Activated CD4-positive, alpha-beta T cell treated with anti-CD3 and anti-CD28 coated beads, Interleukin-2, amount 50 U/mL, for 1 hour (primary cell): ENCODE results near the gene GCAT.

ENCODE experiments used
- DNase-seq: peaks from one replicate; pipeline ENCODE4 v3.0.0-alpha.2; 2020

The GCAT gene

GRCh38 chr22:37807410-37808293 lies at the start of gene GCAT:
Gene GCAT, plus strand, starts transcription at chr22:37807934. Its CDS starts 34 bp downstream, at chr22:37807968.
- DNase-seq = peak; percentile 80

GRCh38 chr22:37758694-37759093 lies 49.0 kb upstream of the GCAT start:
- DNase-seq = no peak

DNA sequence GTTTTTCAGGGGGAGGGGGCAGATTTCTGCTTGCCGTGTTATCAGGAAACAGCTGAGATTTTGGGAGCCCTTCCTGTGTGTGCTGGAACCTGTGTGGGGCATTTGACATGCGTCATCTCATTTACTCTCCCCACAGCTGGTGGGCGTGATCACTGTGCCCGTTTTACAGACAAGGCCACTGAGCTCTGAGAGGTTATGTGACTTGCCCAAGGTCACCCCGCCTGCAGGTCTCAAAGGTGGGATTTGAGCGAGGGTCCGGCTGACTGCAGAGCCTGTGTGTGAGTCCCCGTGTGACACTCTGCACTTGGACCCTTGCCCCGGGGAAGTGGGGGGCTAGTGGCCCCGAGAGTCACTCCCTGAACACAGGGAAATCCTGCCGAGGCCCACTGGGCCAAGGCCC lies 48.5 kb upstream of the GCAT start:
- no peak for DNase-seq

GRCh38 chr22:37760152-37760551 lies 47.6 kb upstream of the GCAT start:
- DNase-seq = no peak

- no peak for DNase-seq
These were observed 45.3 kb upstream of the GCAT start for GRCh38 chr22:37762389-37762836.

DNA sequence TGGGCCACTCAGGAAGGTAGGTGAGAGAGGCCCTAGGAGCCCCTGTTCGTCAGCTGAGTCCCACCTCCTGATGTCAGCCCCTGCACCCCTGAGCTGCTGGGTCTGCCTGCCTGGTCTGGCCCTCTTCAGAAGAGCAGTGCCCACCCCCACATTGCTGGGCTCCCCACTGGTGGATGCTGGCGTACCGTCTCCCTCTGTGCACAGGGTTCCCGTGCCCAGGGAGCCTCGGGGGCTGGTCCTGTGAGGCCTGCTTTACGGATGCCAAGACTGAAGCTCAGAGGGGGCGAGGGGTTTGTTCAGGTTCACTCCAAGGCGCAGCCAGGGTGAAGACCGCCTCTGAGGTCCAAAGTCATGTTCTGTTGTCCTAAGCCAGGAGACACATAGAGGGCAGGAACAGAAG lies 44.7 kb upstream of the GCAT start:
- no peak for DNase-seq

GRCh38 chr22:37763652-37764051 lies 44.1 kb upstream of the GCAT start:
- DNase-seq = no peak

GRCh38 chr22:37764622-37765021 lies 43.1 kb upstream of the GCAT start:
- DNase-seq = no peak

DNA sequence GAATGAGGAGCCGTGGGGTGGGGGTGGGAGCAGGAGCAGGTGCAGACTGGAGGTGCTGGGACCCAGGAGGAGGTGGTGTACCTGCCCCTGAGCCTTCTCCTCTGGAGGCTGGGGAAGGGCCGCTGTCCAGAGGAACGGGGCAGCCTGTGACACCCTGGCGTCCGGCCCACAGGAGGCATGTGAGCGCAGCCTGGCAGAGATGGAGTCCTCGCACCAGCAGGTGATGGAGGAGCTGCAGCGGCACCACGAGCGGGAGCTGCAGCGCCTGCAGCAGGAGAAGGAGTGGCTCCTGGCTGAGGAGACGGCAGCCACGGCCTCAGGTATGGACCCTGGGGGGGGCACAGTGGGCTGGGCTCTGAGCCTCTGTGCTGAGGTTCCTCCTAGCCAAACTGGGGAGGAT lies 42.2 kb upstream of the GCAT start:
- DNase-seq = no peak

DNA sequence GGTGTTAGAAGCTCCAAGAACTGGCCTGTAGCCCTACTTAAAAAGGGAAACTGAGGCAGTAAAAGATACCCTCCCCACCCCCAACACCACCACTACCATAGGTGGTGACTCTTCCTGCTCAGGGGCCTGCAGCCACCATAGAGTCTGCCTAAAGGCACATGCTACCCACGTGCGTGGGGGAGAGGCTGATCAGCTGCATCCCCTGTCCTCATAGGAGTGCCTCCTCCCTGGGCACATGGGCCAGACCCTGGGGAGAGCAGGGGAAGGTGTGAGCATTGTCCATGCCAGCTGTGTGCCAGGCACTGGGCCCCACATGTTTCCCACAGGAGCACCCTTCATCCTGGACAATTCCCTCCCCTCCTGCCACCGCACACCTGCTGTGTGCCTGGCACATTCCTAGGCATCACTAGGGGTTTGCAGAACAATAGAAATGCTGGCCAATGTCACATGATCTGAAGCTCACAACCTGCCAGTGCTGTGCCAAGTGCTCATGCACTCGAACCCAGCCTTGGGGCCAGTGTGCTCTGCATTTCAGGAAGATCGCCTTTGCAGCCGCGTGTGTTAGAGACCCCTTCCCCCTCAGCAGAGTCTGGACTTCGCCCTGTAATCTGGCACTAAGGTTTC lies 41.7 kb upstream of the GCAT start:
- DNase-seq = no peak

GRCh38 chr22:37768273-37768672 lies 39.5 kb upstream of the GCAT start:
- no peak for DNase-seq

DNA sequence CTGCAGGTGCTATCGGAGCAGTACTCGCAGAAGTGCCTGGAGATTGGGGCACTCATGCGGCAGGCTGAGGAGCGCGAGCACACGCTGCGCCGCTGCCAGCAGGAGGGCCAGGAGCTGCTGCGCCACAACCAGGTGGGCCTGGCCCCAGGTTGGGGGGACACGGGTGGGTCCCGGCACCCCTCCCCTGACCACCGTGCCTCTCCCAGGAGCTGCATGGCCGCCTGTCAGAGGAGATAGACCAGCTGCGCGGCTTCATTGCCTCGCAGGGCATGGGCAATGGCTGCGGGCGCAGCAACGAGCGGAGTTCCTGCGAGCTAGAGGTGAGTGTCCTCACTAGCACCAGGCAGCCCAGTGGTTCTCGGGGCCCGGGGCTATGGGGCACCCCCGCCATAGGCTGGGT lies 38.7 kb upstream of the GCAT start:
- DNase-seq = no peak

DNA sequence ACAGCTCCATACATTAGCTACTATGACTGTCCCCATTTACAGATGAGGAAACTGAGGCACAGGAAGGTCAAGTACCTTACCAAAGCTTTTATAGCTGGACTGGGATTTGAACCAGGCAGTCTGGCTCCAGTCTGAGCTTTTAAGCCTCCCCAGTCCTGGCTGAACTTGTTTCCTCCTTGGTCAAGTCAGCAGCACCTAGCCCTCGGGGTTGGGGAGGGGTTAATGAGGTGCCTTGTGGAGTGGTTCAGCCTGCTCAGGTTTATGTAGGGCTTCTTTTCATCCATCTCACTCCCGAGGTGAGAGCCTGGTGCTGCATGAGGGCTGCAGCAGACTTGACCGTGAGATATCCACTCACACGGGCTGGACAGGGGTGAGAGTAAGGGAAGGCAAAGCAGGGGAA lies 36.7 kb upstream of the GCAT start:
- no peak for DNase-seq

DNA sequence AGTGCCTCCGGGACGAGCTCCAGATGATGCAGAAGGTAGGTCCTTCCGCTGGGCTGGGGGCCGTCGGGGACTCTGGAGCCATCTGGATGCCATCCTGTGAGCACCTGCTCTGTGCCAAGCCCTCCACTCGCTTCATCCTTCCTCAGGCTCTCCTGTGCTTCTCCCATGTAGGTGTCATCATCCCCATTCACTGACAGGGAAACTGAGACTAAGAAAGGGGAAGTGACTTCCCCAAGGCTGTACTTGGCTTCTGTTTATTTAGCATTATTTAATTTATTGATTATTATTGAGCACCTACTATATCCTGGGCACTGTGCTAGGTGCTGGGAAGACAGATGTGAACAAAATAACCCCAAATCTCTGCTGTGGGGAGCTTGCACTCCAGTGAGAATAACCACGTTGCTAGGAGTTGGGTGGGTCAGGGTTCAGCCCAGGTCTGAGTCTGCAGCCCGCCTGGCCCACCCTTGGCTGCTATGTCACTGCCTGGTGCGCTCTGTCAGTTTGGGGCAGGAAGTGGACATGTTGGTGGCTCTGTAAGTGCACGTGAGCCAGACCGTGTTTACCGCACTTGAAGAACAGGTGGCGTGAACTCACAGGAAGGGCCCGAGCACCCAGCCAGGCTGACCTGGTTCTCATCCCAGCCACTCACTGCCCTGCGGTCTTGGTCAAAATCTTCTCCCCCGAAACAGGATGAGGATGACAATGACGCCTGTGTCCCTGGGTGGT lies 35.9 kb upstream of the GCAT start:
- DNase-seq = no peak

DNA sequence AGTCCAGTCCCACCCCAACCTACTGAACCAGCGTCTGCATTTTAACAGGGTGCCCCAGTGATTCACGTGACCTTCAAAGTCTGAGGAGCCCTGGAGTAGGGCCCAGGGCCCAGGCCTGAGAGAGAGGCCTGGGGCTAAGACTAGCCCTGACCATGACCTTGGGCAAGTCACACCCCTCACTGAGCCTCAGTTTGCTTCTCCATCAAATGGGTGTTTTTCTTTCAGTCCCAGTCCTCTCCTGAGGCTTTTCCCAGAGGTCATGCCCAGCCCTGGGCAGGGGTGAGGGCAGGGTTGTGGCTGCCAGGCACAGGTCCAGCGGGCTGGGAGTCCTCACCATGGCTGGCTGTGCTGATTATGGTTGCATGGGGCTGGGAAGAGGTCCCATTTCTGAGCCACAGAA lies 33.0 kb upstream of the GCAT start:
- no peak for DNase-seq

DNA sequence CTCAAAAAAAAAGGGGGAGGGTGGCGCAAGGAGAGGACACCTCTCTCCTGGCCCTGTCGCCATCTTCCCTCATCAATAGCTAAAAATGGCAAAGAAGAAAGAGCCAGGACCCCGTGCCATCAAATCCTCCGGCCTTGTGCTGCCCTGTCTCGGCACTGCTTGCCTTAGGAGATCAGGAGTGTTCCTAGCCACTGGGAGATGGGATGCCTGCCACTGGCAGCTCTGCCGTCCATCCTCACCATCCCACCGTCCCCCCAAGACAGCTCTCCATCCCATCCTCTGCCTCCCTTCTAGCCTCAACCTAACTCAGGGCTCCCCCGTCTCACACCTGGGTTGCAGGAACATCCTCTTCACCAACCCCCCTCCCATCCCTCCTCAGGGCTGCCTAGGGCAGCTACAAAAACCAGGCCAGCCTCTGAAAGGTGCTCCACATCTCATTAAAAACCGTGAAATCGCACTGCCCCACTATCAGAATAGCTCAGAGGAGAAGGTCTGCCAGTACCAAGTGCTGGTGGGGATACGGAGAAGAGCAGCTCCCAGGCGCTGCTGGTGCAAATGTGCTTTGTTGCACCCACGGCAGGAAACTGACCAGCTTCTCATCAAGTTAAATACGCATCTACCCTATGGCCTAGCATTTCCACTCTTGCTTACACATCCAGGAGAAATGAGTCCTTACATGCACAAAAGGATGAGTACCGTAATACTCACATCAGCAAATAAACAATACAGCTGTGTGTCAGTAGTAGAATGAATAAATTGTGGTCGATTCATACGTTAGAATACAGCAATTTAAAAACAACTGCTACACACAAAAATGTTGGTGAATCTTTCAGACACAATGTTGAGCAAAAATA lies 31.7 kb upstream of the GCAT start:
- DNase-seq = no peak

- no peak for DNase-seq
These were observed 31.1 kb upstream of the GCAT start for GRCh38 chr22:37776639-37777005.

DNA sequence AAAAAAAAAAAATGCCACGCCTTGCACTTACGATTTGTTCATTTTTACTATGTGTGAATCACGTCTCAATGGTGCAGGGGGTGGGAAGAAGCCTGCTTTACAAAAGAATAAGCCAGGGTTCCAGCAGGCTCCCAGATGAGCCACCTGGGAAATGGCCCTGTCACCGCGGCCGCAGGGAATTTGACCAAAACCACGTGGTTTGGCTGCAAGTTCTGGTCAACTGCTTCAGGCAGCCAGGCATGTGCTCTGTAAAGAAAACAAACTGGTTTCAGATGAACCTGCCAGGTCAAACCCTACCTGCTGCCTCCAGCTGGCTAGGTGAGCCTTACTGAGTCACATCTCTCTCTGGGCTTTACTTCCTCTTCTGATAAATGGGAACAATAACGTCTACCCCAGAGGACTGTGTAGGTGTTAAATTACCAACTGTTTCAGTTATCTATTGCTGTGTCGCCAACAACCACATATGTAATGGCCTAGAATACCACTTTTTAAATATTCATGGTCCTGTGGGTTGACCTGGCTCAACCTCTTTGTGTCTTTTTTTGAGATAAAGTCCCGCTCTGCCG lies 30.5 kb upstream of the GCAT start:
- DNase-seq = no peak

- DNase-seq = no peak
These were observed 29.2 kb upstream of the GCAT start for GRCh38 chr22:37778370-37779009.

GRCh38 chr22:37781434-37782059 lies 26.2 kb upstream of the GCAT start:
- no peak for DNase-seq
